GM12878 (cell line): ENCODE data around the gene TYK2. TPM values are rescaled to one million over a fixed set of nuclear protein-coding genes. Genes with fewer than 3 reads are reported as not detected.

Experiments
- ATAC-seq: fragments of 200-7000 bp; cut with Tn5 transposase; 3 replicates; pipeline ENCODE4 v1.9.1; 2020; ENCODE audit warnings: mild to moderate bottlenecking, moderate library complexity
- BruUV-seq: library from RNA; stranded (reverse); fragments of 400-500 nt; replicated peaks from 2 replicates; lab custom pipeline; 2021; lab: Mats Ljungman, UMichigan
- CTCF ChIA-PET: fragments of 300-600 bp; sonication (Branson Sonifier 250); formaldehyde crosslinking; extraction: SDS; loops from one replicate; lab custom pipeline; 2021; ENCODE audit warnings: inconsistent platforms; lab: Yijun Ruan, JAX
- POLR2A ChIA-PET: fragments of 350-600 bp; formaldehyde crosslinking; extraction: SDS; loops from one replicate; lab custom pipeline; 2021; ENCODE audit warnings: inconsistent platforms; lab: Charles Lee
- RAD21 ChIA-PET: fragments of 300-600 bp; sonication (Branson Sonifier 250); formaldehyde crosslinking; loops from one replicate; lab custom pipeline; 2023; ENCODE audit warnings: antibody characterized with exemption; ENCODE audit not compliant: unreplicated experiment; lab: Charles Lee
- SMC1A ChIA-PET: fragments of 300-600 bp; sonication (Branson Sonifier 250); formaldehyde crosslinking; loops from one replicate; lab custom pipeline; 2023; ENCODE audit not compliant: unreplicated experiment, uncharacterized antibody; lab: Charles Lee
- DNase-seq: peaks from one replicate; pipeline ENCODE4 v3.0.0-alpha.2; 2011; ENCODE audit warnings: low read depth, low spot score
- FAIRE-seq: peaks from 3 replicates; lab custom pipeline; 2011; peaks lifted over from hg19 to GRCh38; lab: Jason Lieb, UNC
- H2AFZ ChIP-seq: 2 replicates; pipeline ENCODE4 v1.6.0; 2011; ENCODE audit warnings: low read depth, low read length, control low read depth; ENCODE audit not compliant: control insufficient read depth
- H3K27ac ChIP-seq: 2 replicates; pipeline ENCODE4 v1.5.1; 2011; ENCODE audit warnings: control low read depth; ENCODE audit not compliant: control insufficient read depth, insufficient read depth
- H3K27me3 ChIP-seq, 2 experiments: replicated peaks in 1 of 2; 2 replicates each; pipeline versions ENCODE4 v1.6.0 to v1.6.1; 2011; ENCODE audit warnings: low read length in 1 of 2; ENCODE audit not compliant: control insufficient read depth in 2 of 2, insufficient read depth in 2 of 2
- H3K36me3 ChIP-seq, 2 experiments: 2 replicates each; pipeline ENCODE4 v1.5.1; 2011; ENCODE audit warnings: low read length in 1 of 2; ENCODE audit not compliant: control insufficient read depth in 2 of 2, insufficient read depth in 2 of 2
- H3K4me1 ChIP-seq: 2 replicates; pipeline ENCODE4 v1.6.1; 2011; ENCODE audit warnings: mild to moderate bottlenecking, low read length, moderate library complexity, mixed read lengths; ENCODE audit not compliant: control insufficient read depth, insufficient read depth
- H3K4me2 ChIP-seq: 2 replicates; pipeline ENCODE4 v1.6.0; 2011; ENCODE audit warnings: control low read depth; ENCODE audit not compliant: control insufficient read depth, insufficient read depth
- H3K4me3 ChIP-seq: fragments of 200-600 bp; sonication (generic); 2 replicates; pipeline ENCODE4 v1.5.1; 2016
- H3K79me2 ChIP-seq: 2 replicates; pipeline ENCODE4 v1.6.0; 2011; ENCODE audit warnings: low read length; ENCODE audit not compliant: control insufficient read depth, insufficient read depth
- H3K9ac ChIP-seq: 2 replicates; pipeline ENCODE4 v1.8.0; 2011; ENCODE audit warnings: low read length, control low read depth, mixed read lengths; ENCODE audit not compliant: control insufficient read depth, insufficient read depth
- H3K9me3 ChIP-seq: replicated peaks from 3 replicates; pipeline ENCODE4 v1.5.1; 2011; ENCODE audit warnings: mild to moderate bottlenecking, low read length; ENCODE audit not compliant: control insufficient read depth, insufficient read depth
- H4K20me1 ChIP-seq: 2 replicates; pipeline ENCODE4 v1.6.0; 2011; ENCODE audit not compliant: control insufficient read depth, insufficient read depth
- CBX3 ChIP-seq: fragments of 200-600 bp; sonication (generic); IDR thresholded peaks from 2 replicates; pipeline ENCODE4 v1.6.1; 2016; ENCODE audit warnings: low read depth, borderline replicate concordance
- EGR1 ChIP-seq, 2 experiments: IDR thresholded peaks; 1 replicate in 1 of 2; 2 replicates in 1 of 2; pipeline ENCODE4 v1.6.1; 2011 to 2012; ENCODE audit warnings: low read depth in 2 of 2, low read length in 2 of 2, borderline replicate concordance in 1 of 2, mild to moderate bottlenecking in 1 of 2, moderate library complexity in 1 of 2
- ESRRA ChIP-seq: IDR thresholded peaks from 2 replicates; pipeline ENCODE4 v1.6.1; 2012; ENCODE audit warnings: mild to moderate bottlenecking, low read length, improper control_type of control experiment
- HCFC1 ChIP-seq: fragments of 150-350 bp; IDR thresholded peaks from 2 replicates; pipeline ENCODE4 v1.6.1; 2014; ENCODE audit warnings: low read length
- NFIC ChIP-seq: IDR thresholded peaks from 2 replicates; pipeline ENCODE4 v1.6.1; 2012; ENCODE audit warnings: low read depth, mild to moderate bottlenecking, inconsistent platforms, low read length, moderate library complexity
- POLR2A ChIP-seq: IDR thresholded peaks from 2 replicates; pipeline ENCODE4 v1.6.1; 2011; ENCODE audit warnings: low read depth, mild to moderate bottlenecking, low read length
- POLR2AphosphoS5 ChIP-seq: IDR thresholded peaks from 2 replicates; pipeline ENCODE4 v1.6.1; 2011; ENCODE audit warnings: mild to moderate bottlenecking, low read length, inconsistent platforms
- RFX5 ChIP-seq: IDR thresholded peaks from 2 replicates; pipeline ENCODE4 v1.6.1; 2011; ENCODE audit warnings: low read depth, low read length, improper control_type of control experiment
- SMAD5 ChIP-seq: IDR thresholded peaks from 2 replicates; pipeline ENCODE4 v1.6.1; 2016; ENCODE audit warnings: antibody characterized with exemption, low read depth
- SREBF2 ChIP-seq: IDR thresholded peaks from 2 replicates; pipeline ENCODE4 v1.6.1; 2012; ENCODE audit warnings: mild to moderate bottlenecking, low read length
- STAT3 ChIP-seq: IDR thresholded peaks from 2 replicates; pipeline ENCODE4 v1.6.1; 2011; ENCODE audit warnings: low read depth, low read length, improper control_type of control experiment
- SUZ12 ChIP-seq: fragments of 200-600 bp; sonication (generic); IDR thresholded peaks from one replicate; pipeline ENCODE4 v1.6.1; 2018; ENCODE audit warnings: antibody characterized with exemption, mild to moderate bottlenecking; ENCODE audit not compliant: unreplicated experiment
- TCF12 ChIP-seq: IDR thresholded peaks from 2 replicates; pipeline ENCODE4 v1.6.1; 2011; ENCODE audit warnings: low read depth, mild to moderate bottlenecking, low read length
- ZBED1 ChIP-seq: IDR thresholded peaks from 2 replicates; pipeline ENCODE4 v1.6.1; 2016; ENCODE audit warnings: borderline replicate concordance
- ZNF384 ChIP-seq: IDR thresholded peaks from 2 replicates; pipeline ENCODE4 v1.6.1; 2012; ENCODE audit warnings: low read depth, mild to moderate bottlenecking, low read length, improper control_type of control experiment, borderline replicate concordance
- WGBS: methylation state at CpG from one replicate; pipeline ENCODE4 v1.1.6; 2016; ENCODE audit warnings: low lambda C conversion rate; ENCODE audit not compliant: insufficient replicate concordance, insufficient coverage; ENCODE audit errors: missing lambda C conversion rate; 5-methylcytosine and 5-hydroxymethylcytosine counted together
- in situ Hi-C: fragments of 300-500 bp; cut with MboI; formaldehyde crosslinking; loops from 9 replicates; pipeline ENCODE4 v1.14.3; 2018; ENCODE audit warnings: mixed read lengths
- intact Hi-C: fragments of 100-400 bp; cut with micrococcal nuclease; formaldehyde crosslinking; loops from one replicate; pipeline ENCODE4 v1.14.2; 2022; ENCODE audit not compliant: unreplicated experiment
- polyA plus RNA-seq, 11 experiments: library from polyadenylated mRNA; depleted of rRNA in 4 of 11; unstranded in 6 of 11; stranded (reverse) in 5 of 11; fragments of >200 nt; fragmentation: Nextera tagmentation in 4 of 11; fragmentation: Illumina TruSeq in 1 of 11; extraction: Ambion mirVana in 4 of 11; extraction: Trizol in 1 of 11; gene quantifications; 1 replicate in 1 of 11; 2 replicates in 10 of 11; pipeline versions ENCODE4 v1.2.1 to v1.2.3, GENCODE V29; 2011 to 2016; ENCODE audit warnings: inconsistent platforms in 2 of 11, missing spikeins in 2 of 11, low read depth in 1 of 11
- total RNA-seq, 4 experiments: library from RNA; depleted of rRNA in 3 of 4; stranded (reverse); fragments of >200 nt in 3 of 4; fragmentation: Illumina TruSeq in 1 of 4; extraction: Trizol in 1 of 4; gene quantifications; 2 replicates each; pipeline versions ENCODE4 v1.2.1 to v1.2.3, GENCODE V29; 2013 to 2021
- TF ChIP-seq, protein P1 (sequence below): IDR thresholded peaks from 2 replicates; pipeline ENCODE4 v1.6.1; 2011; ENCODE audit warnings: low read depth, low read length, improper control_type of control experiment, borderline replicate concordance

TYK2 gene
- total and polyA plus RNA-seq, 10 of the 15 experiments (the other 5 are each of a cell fraction or from before 2014, with no cell fraction given), result 36.4 to 364 (median 179) TPM

DNA sequence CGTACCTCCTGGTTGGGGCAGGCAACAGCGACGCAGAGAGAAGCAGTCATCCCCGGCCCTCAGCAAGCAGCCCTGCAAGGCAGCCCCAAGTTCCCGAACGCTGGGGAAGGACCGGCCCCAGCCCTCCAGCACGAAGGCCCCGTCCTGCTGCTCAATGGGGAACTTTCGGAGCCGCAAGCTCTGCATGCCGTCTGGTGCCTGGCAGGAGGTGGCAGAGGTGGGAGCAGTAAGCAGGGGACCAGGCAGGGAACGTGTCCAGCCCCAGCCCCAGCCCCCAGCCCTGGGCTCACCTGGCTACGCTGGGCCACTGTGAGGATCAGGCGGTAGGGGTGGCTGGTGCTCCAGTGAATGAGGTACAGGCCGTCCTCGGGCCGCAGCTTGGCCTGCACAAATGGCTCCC, 18.1 kb downstream of the TYK2 start:
- H3K4me1 ChIP-seq, result no peaks in the 10 kb centered on the region
- H3K4me2 ChIP-seq, result no peak overlapping the region
- H3K27ac ChIP-seq, result no peak overlapping the region
- H3K36me3 ChIP-seq, result peaks cover 24 to 48% of the 10 kb centered on the region in 2 experiments
- no peak for TF ChIP-seq NFIC
- TF ChIP-seq CBX3, result no peak
- TF ChIP-seq, all 136 proteins: peak for 0
- intact Hi-C loops (no loop called here), in situ Hi-C loops (no loop called here)
- no peak for DNase-seq
- Histone ChIP-seq H3K27me3 (no peaks in the 10 kb centered on the region), H4K20me1 (no peaks in the 10 kb centered on the region; the same call in 1 of the 2 replicates), H3K9ac (no peak overlapping the region), H3K4me3 (no peak overlapping the region), H2AFZ (no peak overlapping the region), H3K9me3 (no peaks in the 10 kb centered on the region), H3K79me2 (no peaks in the 10 kb centered on the region; the same call in 1 of the 2 replicates)
- no TSS peak for BruUV-seq
- RAD21 ChIA-PET, result interaction anchor here (0.6 kb wide), 1 partner anchor 13 kb away, joined by 3 read pairs; no protein-coding TSS in a partner anchor
- no peak for FAIRE-seq
- POLR2A ChIA-PET, result interaction anchor here (0.5 kb wide), 2 partner anchors 88 to 143 kb away, joined by 4 read pairs; no protein-coding TSS in a partner anchor
- CTCF ChIA-PET, result interaction anchor here (0.7 kb wide), 1 partner anchor 502 kb away, joined by 3 read pairs; no protein-coding TSS in a partner anchor
- WGBS, result 98% methylated on average over 18 of the region's 18 CpGs
- SMC1A ChIA-PET, result no interaction called here
- ATAC-seq, result no peak

DNA sequence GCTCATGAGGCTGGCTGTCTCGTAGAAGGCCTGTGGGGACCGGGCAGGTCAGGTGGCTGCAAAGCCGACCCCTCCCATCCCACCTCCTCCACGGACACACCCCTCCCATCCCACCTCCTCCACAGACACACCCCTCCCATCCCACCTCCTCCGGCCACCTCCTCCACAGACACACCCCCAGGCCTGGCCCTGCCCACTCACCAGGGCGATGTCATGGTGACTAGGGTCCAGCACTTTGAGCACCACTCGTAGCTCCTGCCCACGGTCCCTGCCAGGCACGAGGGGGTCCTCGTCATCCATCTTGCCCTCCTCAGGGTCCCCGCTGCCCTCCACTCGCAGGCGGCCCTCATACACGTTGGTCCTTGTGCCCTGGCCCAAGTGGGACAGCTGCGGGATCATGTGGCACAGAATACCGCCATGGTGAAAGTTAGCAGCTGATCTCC, 18.8 kb downstream of the TYK2 start:
- in situ Hi-C loops (no loop called here), intact Hi-C loops (no loop called here)
- H3K4me3 ChIP-seq, result no peak overlapping the region
- H3K79me2 ChIP-seq, result no peaks in the 10 kb centered on the region; the same call in 1 of the 2 replicates
- CTCF ChIA-PET, result interaction anchor here (0.7 kb wide), 1 partner anchor 502 kb away, joined by 3 read pairs; no protein-coding TSS in a partner anchor
- FAIRE-seq (no peak), ATAC-seq (no peak; the same call in 2 of the 3 replicates), DNase-seq (no peak)
- peaks cover 24 to 46% of the 10 kb centered on the region in 2 experiments for H3K36me3 ChIP-seq
- no peaks in the 10 kb centered on the region for H3K9me3 ChIP-seq
- SMC1A ChIA-PET, result no interaction called here
- BruUV-seq, result no TSS peak
- no peaks in the 10 kb centered on the region; the same call in 1 of the 2 replicates for H4K20me1 ChIP-seq
- no peak overlapping the region for H3K27ac ChIP-seq
- no peak overlapping the region for H2AFZ ChIP-seq
- POLR2A ChIA-PET, result interaction anchor here (0.5 to 1.2 kb wide), 3 partner anchors 91 to 213 kb away, joined by 3 to 4 read pairs (median 4); partner anchors contain the start of gene ICAM1
- H3K4me1 ChIP-seq, result no peaks in the 10 kb centered on the region
- H3K9ac ChIP-seq, result no peak overlapping the region
- no peak overlapping the region for H3K4me2 ChIP-seq
- 92% methylated on average over 14 of the region's 16 CpGs for WGBS
- no peaks in the 10 kb centered on the region for H3K27me3 ChIP-seq
- RAD21 ChIA-PET, result interaction anchor here (0.6 kb wide), 1 partner anchor 14 kb away, joined by 3 read pairs; no protein-coding TSS in a partner anchor
- no peak for TF ChIP-seq TCF12
- peak; percentile 65 for TF ChIP-seq POLR2A
- TF ChIP-seq POLR2AphosphoS5, result 0 out of 2 replicates have a peak, but pooled peaks have one; percentile 21
- TF ChIP-seq ESRRA, result no peak
- no peak for TF ChIP-seq EGR1 (IDR thresholded peaks at IDR 0.05; ENCODE audit: borderline replicate concordance in 1 of 2, low read depth in 2 of 2, low read length in 2 of 2)
- no peak for TF ChIP-seq ZNF384
- TF ChIP-seq STAT3, result no peak
- no peak for TF ChIP-seq ZBED1
- TF ChIP-seq SMAD5, result no peak
- no peak for TF ChIP-seq RFX5
- no peak for TF ChIP-seq SUZ12
- TF ChIP-seq, protein P1, sequence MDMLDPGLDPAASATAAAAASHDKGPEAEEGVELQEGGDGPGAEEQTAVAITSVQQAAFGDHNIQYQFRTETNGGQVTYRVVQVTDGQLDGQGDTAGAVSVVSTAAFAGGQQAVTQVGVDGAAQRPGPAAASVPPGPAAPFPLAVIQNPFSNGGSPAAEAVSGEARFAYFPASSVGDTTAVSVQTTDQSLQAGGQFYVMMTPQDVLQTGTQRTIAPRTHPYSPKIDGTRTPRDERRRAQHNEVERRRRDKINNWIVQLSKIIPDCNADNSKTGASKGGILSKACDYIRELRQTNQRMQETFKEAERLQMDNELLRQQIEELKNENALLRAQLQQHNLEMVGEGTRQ, result no peak
- no peak for TF ChIP-seq SREBF2
- no peak for TF ChIP-seq HCFC1
